Measurements from ENCODE around the gene TCF12. TPM values are rescaled to one million over a fixed set of nuclear protein-coding genes. Genes with fewer than 3 reads are reported as not detected.

TCF12 gene
- total and polyA plus RNA-seq, 2 of the 8 experiments (the other 6 are each of a cell fraction or from before 2014, with no cell fraction given): 85.8 to 101 TPM

DNA sequence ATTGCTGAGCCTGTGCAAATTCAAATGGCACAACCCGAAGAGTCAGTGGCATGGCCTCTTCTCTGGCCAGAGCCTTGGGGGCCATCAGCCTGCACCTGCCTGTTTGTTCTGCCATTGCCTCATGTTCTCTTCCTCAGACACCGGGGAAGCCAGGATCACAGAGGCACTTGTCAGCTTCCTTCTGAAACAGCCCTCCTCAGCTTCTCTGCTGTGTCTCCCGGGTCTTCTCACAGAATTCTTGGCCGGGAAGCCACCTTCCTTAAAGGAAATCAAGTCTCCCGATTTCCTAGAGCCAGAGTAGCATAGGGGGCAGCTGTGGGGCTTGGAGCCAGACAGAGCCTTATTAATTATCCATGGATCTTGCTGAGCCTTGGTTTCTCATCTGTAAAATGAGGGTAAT lies 410.5 kb downstream of the TCF12 start:
- Histone ChIP-seq H3K36me3 (ENCODE audit: control insufficient read depth in 2 of 4, insufficient read depth in 4 of 4, low read length in 3 of 4) (no peaks in the 10 kb centered on the region), H3K14ac (ENCODE audit: insufficient read length) (no peak overlapping the region), H3K4ac (replicated peaks; ENCODE audit: insufficient read length, low read depth, low read length) (no peak overlapping the region), H3K23ac (ENCODE audit: insufficient read length) (no peak overlapping the region), H3K9me3 (ENCODE audit: insufficient read depth in 2 of 2, low read depth in 1 of 2, low read length in 1 of 2) (no peaks in the 10 kb centered on the region), H3K27me3 (replicated peaks in 1 of 4; ENCODE audit: control insufficient read depth in 3 of 4, extremely low read depth in 1 of 4, insufficient read depth in 3 of 4, low read length in 3 of 4) (no peaks in the 10 kb centered on the region; a peak in 1 of 7 replicates), H2AK5ac (ENCODE audit: low read depth, low read length) (no peak overlapping the region), H4K20me1 (replicated peaks in 1 of 2; ENCODE audit: control insufficient read depth in 1 of 2, insufficient read depth in 2 of 2, low read length in 2 of 2) (no peaks in the 10 kb centered on the region), H3K18ac (ENCODE audit: extremely low read depth, low read length) (no peak overlapping the region), H3K56ac (replicated peaks; ENCODE audit: insufficient read length, low read depth, low read length) (no peak overlapping the region), H3K4me2 (ENCODE audit: insufficient read depth in 1 of 2, low read depth in 2 of 2, low read length in 2 of 2) (no peak overlapping the region), H3K4me1 (replicated peaks in 1 of 4; ENCODE audit: control insufficient read depth in 3 of 4, insufficient read depth in 4 of 4, low read length in 3 of 4) (peaks cover 0 to 2% (median 0%) of the 10 kb centered on the region in 4 experiments; a peak in 2 of 7 replicates), H2BK5ac (ENCODE audit: low read depth, low read length) (no peak overlapping the region), H4K5ac (ENCODE audit: insufficient read length, low read depth, low read length) (no peak overlapping the region), H3K79me1 (ENCODE audit: low read depth, low read length) (no peaks in the 10 kb centered on the region), H4K91ac (replicated peaks; ENCODE audit: insufficient read length, low read length) (no peak overlapping the region), H3K9ac (replicated peaks in 1 of 4; ENCODE audit: extremely low read depth in 1 of 4, low read depth in 3 of 4, low read length in 3 of 4) (no peak overlapping the region), H2AFZ (ENCODE audit: low read length) (no peak overlapping the region), H2BK15ac (ENCODE audit: low read length) (no peak overlapping the region), H2BK20ac (ENCODE audit: low read length) (no peak overlapping the region), H3K27ac (ENCODE audit: low read depth, low read length) (no peak overlapping the region), H3K79me2 (ENCODE audit: control insufficient read depth in 1 of 2, insufficient read depth in 2 of 2, low read length in 2 of 2) (no peaks in the 10 kb centered on the region), H2BK120ac (replicated peaks; ENCODE audit: low read depth, low read length) (no peak overlapping the region), H2BK12ac (ENCODE audit: low read depth, low read length) (no peak overlapping the region), H3K4me3 (ENCODE audit: extremely low read depth in 1 of 4, insufficient read depth in 2 of 4, low read depth in 3 of 4, low read length in 4 of 4) (no peak overlapping the region), H4K8ac (ENCODE audit: extremely low read depth, insufficient read depth, low read length) (no peak overlapping the region), H3K23me2 (ENCODE audit: low read depth, low read length) (no peaks in the 10 kb centered on the region)
- DNase-seq (ENCODE audit: low read depth in 1 of 2, low spot score in 2 of 2) (no peak), FAIRE-seq (no peak)
- 87% methylated on average over 5 of the region's 5 CpGs; no CpG with 5 or more reads in 1 of the 2 experiments for WGBS, 2 experiments (ENCODE audit: extremely low coverage in 1 of 2, insufficient coverage in 1 of 2, insufficient read length in 1 of 2, insufficient replicate concordance in 2 of 2, low coverage in 1 of 2, low lambda C conversion rate in 2 of 2, missing lambda C conversion rate in 1 of 2)
- ChIA-PET POLR2A (ENCODE audit: partially characterized antibody) (interaction anchor here (1.5 kb wide), 1 partner anchor 16 kb away, joined by 5 read pairs; no protein-coding TSS in a partner anchor), CTCF (ENCODE audit: partially characterized antibody) (interaction anchor here (0.9 to 7.2 kb wide), 16 partner anchors 10 to 231 kb away, joined by 3 to 60 read pairs (median 6); no protein-coding TSS in a partner anchor)
- TF ChIP-seq CBX8 (IDR thresholded peaks at IDR 0.05; ENCODE audit: borderline replicate concordance, low read depth, low read length) (no peak), CBX5 (IDR thresholded peaks at IDR 0.05; ENCODE audit: low read depth, low read length) (no peak), RNF2 (IDR thresholded peaks at IDR 0.05; ENCODE audit: borderline replicate concordance, low read depth, low read length, missing control alignments, poor library complexity, severe bottlenecking) (no peak), SAP30 (IDR thresholded peaks at IDR 0.05; ENCODE audit: insufficient read depth, insufficient replicate concordance, low read length) (no peak), FOSL1 (IDR thresholded peaks at IDR 0.05; ENCODE audit: insufficient read depth, low read depth, low read length) (no peak), ZNF274 (IDR thresholded peaks at IDR 0.05; ENCODE audit: borderline replicate concordance, extremely low read depth, low read length) (no peak), JUND (IDR thresholded peaks at IDR 0.05; ENCODE audit: low read length) (no peak), BRCA1 (IDR thresholded peaks at IDR 0.05; ENCODE audit: low read depth, low read length) (no peak)
- TF ChIP-seq, protein P1, sequence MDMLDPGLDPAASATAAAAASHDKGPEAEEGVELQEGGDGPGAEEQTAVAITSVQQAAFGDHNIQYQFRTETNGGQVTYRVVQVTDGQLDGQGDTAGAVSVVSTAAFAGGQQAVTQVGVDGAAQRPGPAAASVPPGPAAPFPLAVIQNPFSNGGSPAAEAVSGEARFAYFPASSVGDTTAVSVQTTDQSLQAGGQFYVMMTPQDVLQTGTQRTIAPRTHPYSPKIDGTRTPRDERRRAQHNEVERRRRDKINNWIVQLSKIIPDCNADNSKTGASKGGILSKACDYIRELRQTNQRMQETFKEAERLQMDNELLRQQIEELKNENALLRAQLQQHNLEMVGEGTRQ (IDR thresholded peaks at IDR 0.05; ENCODE audit: low read length): no peak
